ENCODE measurements around the gene ZSWIM4.
"Not testable (repeated sequence)": the region's sequence is repeated elsewhere in the genome, so short reads cannot be mapped to it uniquely, and the experiment has no call there.

The ZSWIM4 gene

DNA sequence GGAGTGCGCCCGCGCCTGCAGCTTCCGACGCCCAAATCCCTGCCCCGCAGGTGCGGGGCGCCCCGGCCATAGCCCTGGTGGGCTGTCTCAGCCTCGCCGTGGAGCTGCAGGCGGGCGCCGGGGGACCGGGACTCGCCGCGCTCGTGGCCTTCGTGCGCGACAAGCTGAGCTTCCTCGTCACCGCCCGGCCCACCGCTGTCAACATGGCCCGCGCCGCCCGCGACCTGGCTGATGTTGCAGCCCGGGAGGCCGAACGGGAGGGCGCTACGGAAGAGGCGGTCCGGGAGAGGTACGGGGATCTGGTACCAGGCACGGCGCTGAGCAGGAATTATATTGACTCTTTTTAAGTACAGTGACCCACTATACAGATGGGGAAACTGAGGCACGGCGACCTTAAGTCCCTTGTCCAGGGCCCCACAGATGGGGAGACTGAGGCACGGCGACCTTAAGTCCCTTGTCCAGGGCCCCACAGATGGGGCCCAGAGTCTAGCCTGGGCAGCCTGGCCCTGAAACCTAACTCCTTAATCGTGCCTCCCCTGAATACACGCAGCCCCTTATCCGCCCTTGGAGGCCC lies 30.3 kb upstream of the ZSWIM4 start:
- Mint-ChIP-seq H3K36me3 (ENCODE audit: insufficient read depth) (peaks cover 43% of the 10 kb centered on the region), H3K27ac (peak overlapping the region; percentile 87 to 93), H3K4me3 (peak overlapping the region; percentile 80 to 84), H3K4me1 (ENCODE audit: low read depth in 2 of 2) (peaks cover 10 to 13% of the 10 kb centered on the region in 2 donors), H3K9me3 (no peaks in the 10 kb centered on the region), H3K27me3 (no peaks in the 10 kb centered on the region)
- DNase-seq (peak; percentile 18 to 36 (median 32)), ATAC-seq (replicated peaks) (peak; percentile 74)

DNA sequence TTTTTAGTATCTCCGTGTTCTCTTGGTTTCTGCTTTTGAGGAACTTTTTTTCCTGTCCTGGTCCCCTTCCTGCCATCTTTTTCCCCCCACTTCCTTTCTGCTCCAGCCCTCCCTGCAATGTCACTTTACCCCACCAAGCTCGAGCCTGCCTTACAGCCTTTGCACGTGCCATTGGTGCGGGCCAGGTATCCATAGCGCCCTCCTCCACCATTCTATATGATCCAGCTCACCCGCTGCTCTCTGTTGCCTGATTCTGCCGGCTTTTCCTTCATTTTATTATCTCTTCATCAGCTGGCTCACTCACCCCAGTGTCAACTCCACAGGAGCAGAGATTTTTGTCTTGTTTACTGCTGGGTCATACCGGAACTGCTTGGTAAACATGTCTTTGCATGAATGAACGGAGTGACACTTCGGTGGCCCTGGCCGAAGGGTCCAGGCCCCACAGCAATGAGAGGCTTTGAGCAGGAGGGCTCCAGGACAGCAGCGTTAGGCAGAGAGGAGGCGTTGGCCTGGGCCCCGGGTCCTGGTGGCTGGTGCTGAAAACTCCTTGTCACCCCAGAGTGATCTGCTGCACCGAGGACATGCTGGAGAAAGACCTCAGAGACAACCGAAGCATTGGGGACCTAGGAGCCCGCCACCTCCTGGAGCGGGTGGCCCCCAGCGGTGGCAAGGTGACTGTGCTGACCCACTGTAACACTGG lies 29.7 kb upstream of the ZSWIM4 start:
- no peaks in the 10 kb centered on the region for H3K27me3 Mint-ChIP-seq
- H3K4me1 Mint-ChIP-seq (ENCODE audit: low read depth in 2 of 2): peaks cover 10 to 13% of the 10 kb centered on the region in 2 donors
- peaks cover 43% of the 10 kb centered on the region for H3K36me3 Mint-ChIP-seq (ENCODE audit: insufficient read depth)
- peak overlapping the region; percentile 80 to 84 for H3K4me3 Mint-ChIP-seq
- DNase-seq (no peak), ATAC-seq (replicated peaks) (no peak)
- H3K9me3 Mint-ChIP-seq: no peaks in the 10 kb centered on the region
- peak overlapping the region; percentile 87 to 93 for H3K27ac Mint-ChIP-seq

DNA sequence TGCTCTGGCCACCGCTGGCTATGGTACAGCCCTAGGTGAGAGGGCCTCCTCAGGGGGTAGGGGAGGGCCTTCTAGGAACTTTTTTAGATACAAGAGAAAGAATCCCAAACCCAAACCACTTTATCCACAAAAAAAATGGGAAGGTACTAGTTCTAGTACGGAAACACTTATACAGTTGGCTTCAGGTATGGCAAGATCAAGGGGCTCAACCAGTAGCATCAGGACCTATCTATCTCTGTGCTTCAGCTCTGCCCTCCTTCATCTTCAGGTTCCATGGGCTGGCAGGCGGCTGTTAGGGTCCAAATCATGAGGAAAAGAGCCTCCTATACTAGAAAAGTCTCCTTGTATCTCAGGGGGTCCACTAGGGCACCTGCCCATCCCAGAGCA lies 29.2 kb upstream of the ZSWIM4 start:
- ATAC-seq (replicated peaks): no peak
- H3K4me1 Mint-ChIP-seq (ENCODE audit: low read depth in 2 of 2): peaks cover 10 to 13% of the 10 kb centered on the region in 2 donors
- peaks cover 39% of the 10 kb centered on the region for H3K36me3 Mint-ChIP-seq (ENCODE audit: insufficient read depth)
- H3K9me3 Mint-ChIP-seq: no peaks in the 10 kb centered on the region
- DNase-seq: no peak
- H3K27me3 Mint-ChIP-seq: no peaks in the 10 kb centered on the region
- peak overlapping the region; percentile 87 to 93 for H3K27ac Mint-ChIP-seq
- peak overlapping the region; percentile 80 to 84 for H3K4me3 Mint-ChIP-seq

DNA sequence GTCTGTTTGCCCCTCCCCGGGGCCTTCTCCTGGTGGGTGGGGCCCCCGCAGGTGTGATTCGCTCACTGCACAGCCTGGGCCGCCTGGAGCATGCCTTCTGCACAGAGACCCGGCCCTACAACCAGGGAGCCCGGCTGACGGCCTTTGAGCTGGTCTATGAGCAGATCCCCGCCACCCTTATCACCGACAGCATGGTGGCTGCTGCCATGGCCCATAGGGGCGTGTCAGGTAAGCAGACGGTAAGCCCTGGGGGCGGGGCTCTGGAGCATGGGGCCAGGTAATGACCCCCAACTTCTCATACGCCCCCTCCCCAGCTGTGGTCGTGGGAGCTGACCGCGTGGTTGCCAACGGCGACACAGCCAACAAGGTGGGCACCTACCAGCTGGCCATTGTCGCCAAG lies 26.7 kb upstream of the ZSWIM4 start:
- DNase-seq (no peak), ATAC-seq (replicated peaks) (no peak)
- H3K9me3 Mint-ChIP-seq: no peaks in the 10 kb centered on the region
- H3K4me1 Mint-ChIP-seq (ENCODE audit: low read depth in 2 of 2): peaks cover 7 to 13% of the 10 kb centered on the region in 2 donors
- peak overlapping the region in 1 of 2 donors; percentile 23 for H3K27ac Mint-ChIP-seq
- no peak overlapping the region for H3K4me3 Mint-ChIP-seq
- H3K27me3 Mint-ChIP-seq: no peaks in the 10 kb centered on the region
- peaks cover 35% of the 10 kb centered on the region for H3K36me3 Mint-ChIP-seq (ENCODE audit: insufficient read depth)

DNA sequence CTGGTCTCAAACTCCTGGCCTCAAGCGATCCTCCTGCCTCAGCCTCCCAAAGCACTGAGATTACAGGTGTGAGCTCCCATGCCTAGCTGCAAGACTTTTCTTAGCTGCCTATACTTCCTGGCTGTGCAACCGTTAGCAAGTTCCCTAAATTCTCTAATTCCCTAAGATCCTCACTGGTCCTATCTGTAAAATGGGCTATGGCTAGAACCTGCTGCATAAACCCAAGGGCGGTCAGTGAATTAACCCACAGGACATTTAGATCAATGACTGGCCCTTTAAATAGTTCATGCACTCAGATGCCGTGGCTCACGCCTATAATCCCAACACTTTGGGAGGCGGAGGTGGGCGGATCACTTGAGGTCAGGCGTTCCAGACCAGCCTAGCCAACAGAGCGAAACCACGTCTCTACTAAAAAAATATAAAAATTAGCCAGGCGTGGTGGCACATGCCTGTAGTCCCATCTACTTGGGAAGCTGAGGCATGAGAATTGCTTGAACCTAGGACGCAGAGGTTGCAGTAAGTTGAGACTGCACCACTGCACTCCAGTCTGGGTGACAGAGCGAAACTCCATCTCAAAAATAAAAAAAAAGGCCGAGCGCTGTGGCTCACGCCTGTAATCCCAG lies 25.1 kb upstream of the ZSWIM4 start:
- H3K36me3 Mint-ChIP-seq (ENCODE audit: insufficient read depth): peaks cover 45% of the 10 kb centered on the region
- ATAC-seq (replicated peaks) (no peak), DNase-seq (no peak)
- no peaks in the 10 kb centered on the region for H3K9me3 Mint-ChIP-seq
- no peak overlapping the region for H3K4me3 Mint-ChIP-seq
- peaks cover 17 to 20% of the 10 kb centered on the region in 2 donors for H3K4me1 Mint-ChIP-seq (ENCODE audit: low read depth in 2 of 2)
- H3K27me3 Mint-ChIP-seq: no peaks in the 10 kb centered on the region
- H3K27ac Mint-ChIP-seq: no peak overlapping the region

DNA sequence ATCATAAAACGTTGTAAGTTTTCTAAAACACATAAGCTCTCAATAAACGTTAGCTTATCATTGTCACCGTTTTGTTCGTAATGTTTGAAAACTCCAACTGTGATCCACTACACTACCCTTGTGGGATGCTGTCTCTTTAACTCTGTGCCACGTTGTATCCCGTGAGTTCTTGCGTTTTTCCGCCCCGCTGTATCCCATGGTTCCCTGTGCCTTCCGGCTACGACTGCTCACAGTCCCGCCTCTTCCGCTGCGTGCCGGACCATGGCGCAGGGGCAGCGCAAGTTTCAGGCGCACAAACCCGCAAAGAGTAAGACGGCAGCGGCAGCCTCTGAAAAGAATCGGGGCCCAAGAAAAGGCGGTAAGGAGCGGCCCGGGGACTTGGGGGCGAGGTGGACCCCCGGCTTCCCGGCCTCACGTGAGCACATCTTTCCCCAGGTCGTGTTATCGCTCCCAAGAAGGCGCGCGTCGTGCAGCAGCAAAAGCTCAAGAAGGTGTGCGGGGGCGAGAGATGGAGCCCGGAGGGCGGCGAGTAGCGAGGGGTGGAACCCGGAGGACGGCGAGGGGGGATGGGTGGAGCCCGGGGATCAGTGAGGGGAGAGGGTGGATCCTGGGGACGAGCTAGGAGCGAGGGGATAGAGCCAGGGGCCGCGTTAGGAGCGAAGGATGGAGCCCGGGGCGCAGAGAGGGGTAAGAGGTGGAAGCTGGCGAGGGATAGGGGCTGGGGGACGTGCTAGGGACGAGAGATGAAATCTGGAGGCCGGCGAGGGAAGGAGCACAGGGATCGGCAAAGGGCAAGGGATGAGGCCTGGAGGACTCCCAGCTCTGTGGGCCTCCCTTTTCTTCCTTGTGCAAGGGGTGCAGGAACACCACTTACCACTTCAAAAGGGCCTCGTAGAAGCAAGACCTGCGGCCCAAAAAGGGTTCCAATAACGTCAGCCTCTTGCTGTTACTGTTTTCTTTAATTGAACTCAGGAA lies 20.7 kb upstream of the ZSWIM4 start, which contains the start of gene C19orf53:
TSS of gene C19orf53 (plus strand) at position 240 of the 975 bp plus-strand sequence. CDS start at position 262, 22 bp downstream.
- Mint-ChIP-seq H3K9me3 (no peaks in the 10 kb centered on the region), H3K27ac (peak within 1 kb of the TSS; percentile 95 to 97), H3K27me3 (no peaks in the 10 kb centered on the region), H3K36me3 (ENCODE audit: insufficient read depth) (peaks cover 56% of the 10 kb centered on the region), H3K4me1 (ENCODE audit: low read depth in 2 of 2) (peaks cover 27 to 33% of the 10 kb centered on the region in 2 donors), H3K4me3 (peak within 1 kb of the TSS; percentile 99)
- ATAC-seq (replicated peaks) (peak; percentile 99), DNase-seq (peak; percentile 80 to 81 (median 80))

DNA sequence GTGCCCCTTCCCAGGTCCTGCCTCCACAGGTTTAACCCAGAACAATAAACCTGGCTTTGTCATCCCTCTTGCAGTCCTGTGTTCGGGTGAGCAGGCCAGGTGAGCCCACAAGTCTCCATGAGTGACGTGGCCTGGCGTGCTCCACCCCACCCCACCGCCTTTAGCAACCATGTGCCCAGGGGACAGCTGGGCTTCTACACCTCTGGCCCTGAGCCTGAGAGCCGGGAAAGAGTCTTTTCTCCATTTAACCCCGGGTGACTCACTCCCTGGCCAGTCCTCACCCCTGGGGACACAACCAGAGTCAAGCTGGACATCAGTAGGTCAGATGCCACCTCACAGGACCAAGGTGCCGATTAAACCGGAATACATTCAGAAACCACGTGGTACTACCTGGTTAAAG lies 16.8 kb upstream of the ZSWIM4 start:
- H3K36me3 Mint-ChIP-seq (ENCODE audit: insufficient read depth): peaks cover 39% of the 10 kb centered on the region
- H3K27me3 Mint-ChIP-seq: no peaks in the 10 kb centered on the region
- peaks cover 27 to 33% of the 10 kb centered on the region in 2 donors for H3K4me1 Mint-ChIP-seq (ENCODE audit: low read depth in 2 of 2)
- no peak overlapping the region for H3K4me3 Mint-ChIP-seq
- no peaks in the 10 kb centered on the region for H3K9me3 Mint-ChIP-seq
- no peak overlapping the region for H3K27ac Mint-ChIP-seq
- DNase-seq: no peak
- no peak for ATAC-seq (replicated peaks)

DNA sequence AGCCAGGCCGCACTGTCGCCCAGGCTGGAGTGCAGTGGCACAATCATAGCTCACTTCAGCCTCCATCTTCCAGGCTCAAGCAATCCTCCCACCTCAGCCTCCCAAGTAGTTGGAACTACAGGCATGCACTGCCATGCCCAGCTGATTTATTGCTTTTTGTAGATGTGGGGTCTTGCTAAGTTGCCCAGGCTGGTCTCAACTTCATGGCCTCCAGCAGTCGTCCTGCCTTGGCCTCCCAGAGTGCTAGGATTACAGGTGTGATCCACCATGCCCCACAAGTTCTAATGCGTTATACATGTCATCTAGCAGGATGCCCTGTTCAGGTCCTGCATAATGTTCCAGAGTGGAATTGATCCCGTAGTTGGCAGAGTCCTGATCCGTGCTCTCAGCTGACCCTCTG lies 16.4 kb upstream of the ZSWIM4 start:
- Mint-ChIP-seq H3K4me1 (ENCODE audit: low read depth in 2 of 2) (peaks cover 27 to 33% of the 10 kb centered on the region in 2 donors), H3K9me3 (no peaks in the 10 kb centered on the region)
- no peak for ATAC-seq (replicated peaks)

DNA sequence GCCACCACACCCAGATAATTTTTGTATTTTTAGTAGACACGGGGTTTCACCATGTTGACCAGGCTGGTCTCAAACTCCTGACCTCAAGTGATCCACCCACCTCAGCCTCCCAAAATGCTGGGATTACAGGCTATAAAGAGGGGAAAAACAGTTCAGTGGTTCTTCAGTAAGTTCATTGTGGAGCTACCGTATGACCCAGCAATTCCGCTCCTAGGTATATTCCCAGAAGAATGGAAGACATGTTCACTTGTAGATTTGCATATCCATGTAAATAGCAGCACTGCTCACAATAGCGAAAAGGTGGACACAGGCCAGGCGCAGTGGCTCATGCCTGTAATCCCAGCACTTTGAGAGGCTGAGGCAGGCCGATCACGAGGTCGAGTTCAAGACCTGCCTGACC lies 15.4 kb upstream of the ZSWIM4 start:
- not testable (repeated sequence) for H3K27ac Mint-ChIP-seq; H3K27me3 Mint-ChIP-seq; DNase-seq; H3K9me3 Mint-ChIP-seq; ATAC-seq (replicated peaks); H3K4me3 Mint-ChIP-seq
- Mint-ChIP-seq H3K36me3 (ENCODE audit: insufficient read depth) (peaks cover 31% of the 10 kb centered on the region), H3K4me1 (ENCODE audit: low read depth in 2 of 2) (peaks cover 22 to 28% of the 10 kb centered on the region in 2 donors)

More for the DNA sequence above, 16.4 kb upstream of the ZSWIM4 start:
- no peak for DNase-seq
- H3K27ac Mint-ChIP-seq: no peak overlapping the region
- H3K36me3 Mint-ChIP-seq (ENCODE audit: insufficient read depth): peaks cover 39% of the 10 kb centered on the region
- no peak overlapping the region for H3K4me3 Mint-ChIP-seq
- no peaks in the 10 kb centered on the region for H3K27me3 Mint-ChIP-seq

DNA sequence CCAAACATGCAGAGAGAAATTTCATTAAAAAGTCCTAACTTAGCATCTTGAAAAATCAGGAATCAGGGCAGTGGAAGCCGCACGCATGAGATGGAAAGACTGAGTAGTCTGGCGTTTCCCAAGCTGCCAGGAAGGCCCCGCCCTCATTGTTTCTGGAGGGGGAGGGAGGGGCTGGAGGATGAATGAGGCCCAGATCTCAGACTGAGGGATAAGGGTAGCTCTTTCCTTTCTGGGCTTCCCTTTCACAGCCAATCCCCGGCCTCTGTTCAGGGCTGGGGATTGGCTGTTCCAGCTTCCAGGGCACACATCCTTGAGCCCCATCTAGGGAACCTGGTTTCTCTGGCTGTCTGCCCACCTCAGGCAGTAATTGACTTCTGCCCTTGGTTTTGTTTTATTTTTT lies 13.7 kb upstream of the ZSWIM4 start:
- peaks cover 12 to 16% of the 10 kb centered on the region in 2 donors for H3K4me1 Mint-ChIP-seq (ENCODE audit: low read depth in 2 of 2)
- H3K27ac Mint-ChIP-seq: no peak overlapping the region

DNA sequence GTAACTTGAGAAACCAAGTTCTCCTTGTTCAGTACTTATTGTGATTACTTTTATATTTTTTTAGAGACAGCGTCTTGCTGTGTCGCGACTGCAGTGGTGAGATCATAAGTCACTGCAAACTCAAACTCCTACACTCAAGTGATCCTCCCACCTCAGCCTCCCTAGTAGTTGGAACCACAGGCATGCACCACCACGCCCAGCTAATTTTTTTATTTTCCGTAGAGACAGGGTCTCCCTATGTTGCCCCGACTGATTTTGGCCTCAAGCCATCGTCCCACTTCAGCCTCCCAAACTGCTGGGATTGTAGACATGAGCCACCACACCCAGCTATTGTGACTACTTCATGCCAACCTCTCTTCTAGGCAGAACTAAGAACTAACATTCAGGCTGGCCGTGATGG lies 12.7 kb upstream of the ZSWIM4 start:
- Mint-ChIP-seq H3K9me3 (no peaks in the 10 kb centered on the region), H3K36me3 (ENCODE audit: insufficient read depth) (peaks cover 25% of the 10 kb centered on the region), H3K27ac (no peak overlapping the region), H3K4me1 (ENCODE audit: low read depth in 2 of 2) (peaks cover 9 to 16% of the 10 kb centered on the region in 2 donors), H3K27me3 (no peaks in the 10 kb centered on the region), H3K4me3 (no peak overlapping the region)
- ATAC-seq (replicated peaks): no peak
- no peak for DNase-seq

More for the DNA sequence above, 13.7 kb upstream of the ZSWIM4 start:
- no peaks in the 10 kb centered on the region for H3K27me3 Mint-ChIP-seq
- no peak overlapping the region for H3K4me3 Mint-ChIP-seq
- H3K9me3 Mint-ChIP-seq: no peaks in the 10 kb centered on the region
- DNase-seq: no peak
- peaks cover 25% of the 10 kb centered on the region for H3K36me3 Mint-ChIP-seq (ENCODE audit: insufficient read depth)
- ATAC-seq (replicated peaks): no peak

DNA sequence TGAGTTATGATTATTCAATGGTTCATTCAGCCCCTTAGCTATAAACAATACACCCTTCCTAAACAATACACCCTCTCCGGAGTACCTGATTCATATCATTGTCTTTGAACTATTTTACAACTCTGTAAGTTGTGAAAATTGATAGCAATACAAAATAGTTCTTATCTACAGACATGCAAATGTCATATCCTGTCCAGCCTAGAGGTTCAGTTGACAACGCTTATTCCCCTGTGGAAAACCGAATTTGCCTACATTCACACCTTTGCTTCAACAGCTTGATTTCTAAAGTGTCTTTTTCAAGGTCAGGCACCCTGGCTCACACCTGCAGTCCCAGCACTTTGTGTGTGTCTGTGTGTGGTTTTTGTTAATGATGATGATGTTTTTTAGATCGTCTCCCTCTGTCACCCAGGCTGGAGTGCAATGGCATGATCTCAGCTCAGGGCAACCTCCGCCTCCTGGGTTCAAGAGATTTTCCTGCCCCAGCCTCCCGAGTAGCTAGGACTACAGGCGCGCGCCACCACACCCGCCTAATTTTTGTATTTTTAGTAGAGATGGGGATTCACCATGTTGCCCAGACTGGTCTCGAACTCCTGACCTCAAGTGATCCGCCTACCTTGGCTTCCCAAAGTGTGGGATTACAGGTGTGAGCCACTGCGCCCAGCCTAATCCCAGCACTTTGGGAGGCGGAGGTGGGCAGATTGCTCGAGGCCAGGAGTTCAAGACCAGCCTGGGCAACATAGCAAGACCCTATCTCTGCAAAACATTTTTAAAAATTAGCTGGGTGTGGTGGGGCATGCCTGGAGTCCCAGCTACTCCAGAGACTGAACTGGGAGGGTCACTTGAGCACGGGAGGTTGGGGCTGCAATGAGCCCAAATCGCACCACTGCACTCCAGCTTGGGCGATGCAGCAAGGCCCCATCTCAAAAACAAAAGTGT lies 11.4 kb upstream of the ZSWIM4 start:
- peaks cover 14 to 18% of the 10 kb centered on the region in 2 donors for H3K4me1 Mint-ChIP-seq (ENCODE audit: low read depth in 2 of 2)
- H3K27ac Mint-ChIP-seq: no peak overlapping the region
- H3K36me3 Mint-ChIP-seq (ENCODE audit: insufficient read depth): peaks cover 21% of the 10 kb centered on the region
- H3K9me3 Mint-ChIP-seq: no peaks in the 10 kb centered on the region
- no peak for ATAC-seq (replicated peaks)
- H3K27me3 Mint-ChIP-seq: no peaks in the 10 kb centered on the region
- H3K4me3 Mint-ChIP-seq: no peak overlapping the region
- no peak for DNase-seq
